HG03025 (cell line): ENCODE measurements around the gene IGF2R.
"Not testable (repeated sequence)": the region's sequence is repeated elsewhere in the genome, so short reads cannot be mapped to it uniquely, and the experiment has no call there.

Experiments used
- ATAC-seq: cut with Tn5 transposase; IDR thresholded peaks from one replicate; pipeline ENCODE4 v1.9.1; 2021; ENCODE audit warnings: mild to moderate bottlenecking, moderate library complexity; ENCODE audit not compliant: unreplicated experiment, low FRiP score

Gene IGF2R, protein sequence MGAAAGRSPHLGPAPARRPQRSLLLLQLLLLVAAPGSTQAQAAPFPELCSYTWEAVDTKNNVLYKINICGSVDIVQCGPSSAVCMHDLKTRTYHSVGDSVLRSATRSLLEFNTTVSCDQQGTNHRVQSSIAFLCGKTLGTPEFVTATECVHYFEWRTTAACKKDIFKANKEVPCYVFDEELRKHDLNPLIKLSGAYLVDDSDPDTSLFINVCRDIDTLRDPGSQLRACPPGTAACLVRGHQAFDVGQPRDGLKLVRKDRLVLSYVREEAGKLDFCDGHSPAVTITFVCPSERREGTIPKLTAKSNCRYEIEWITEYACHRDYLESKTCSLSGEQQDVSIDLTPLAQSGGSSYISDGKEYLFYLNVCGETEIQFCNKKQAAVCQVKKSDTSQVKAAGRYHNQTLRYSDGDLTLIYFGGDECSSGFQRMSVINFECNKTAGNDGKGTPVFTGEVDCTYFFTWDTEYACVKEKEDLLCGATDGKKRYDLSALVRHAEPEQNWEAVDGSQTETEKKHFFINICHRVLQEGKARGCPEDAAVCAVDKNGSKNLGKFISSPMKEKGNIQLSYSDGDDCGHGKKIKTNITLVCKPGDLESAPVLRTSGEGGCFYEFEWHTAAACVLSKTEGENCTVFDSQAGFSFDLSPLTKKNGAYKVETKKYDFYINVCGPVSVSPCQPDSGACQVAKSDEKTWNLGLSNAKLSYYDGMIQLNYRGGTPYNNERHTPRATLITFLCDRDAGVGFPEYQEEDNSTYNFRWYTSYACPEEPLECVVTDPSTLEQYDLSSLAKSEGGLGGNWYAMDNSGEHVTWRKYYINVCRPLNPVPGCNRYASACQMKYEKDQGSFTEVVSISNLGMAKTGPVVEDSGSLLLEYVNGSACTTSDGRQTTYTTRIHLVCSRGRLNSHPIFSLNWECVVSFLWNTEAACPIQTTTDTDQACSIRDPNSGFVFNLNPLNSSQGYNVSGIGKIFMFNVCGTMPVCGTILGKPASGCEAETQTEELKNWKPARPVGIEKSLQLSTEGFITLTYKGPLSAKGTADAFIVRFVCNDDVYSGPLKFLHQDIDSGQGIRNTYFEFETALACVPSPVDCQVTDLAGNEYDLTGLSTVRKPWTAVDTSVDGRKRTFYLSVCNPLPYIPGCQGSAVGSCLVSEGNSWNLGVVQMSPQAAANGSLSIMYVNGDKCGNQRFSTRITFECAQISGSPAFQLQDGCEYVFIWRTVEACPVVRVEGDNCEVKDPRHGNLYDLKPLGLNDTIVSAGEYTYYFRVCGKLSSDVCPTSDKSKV (N-terminal part only)

DNA sequence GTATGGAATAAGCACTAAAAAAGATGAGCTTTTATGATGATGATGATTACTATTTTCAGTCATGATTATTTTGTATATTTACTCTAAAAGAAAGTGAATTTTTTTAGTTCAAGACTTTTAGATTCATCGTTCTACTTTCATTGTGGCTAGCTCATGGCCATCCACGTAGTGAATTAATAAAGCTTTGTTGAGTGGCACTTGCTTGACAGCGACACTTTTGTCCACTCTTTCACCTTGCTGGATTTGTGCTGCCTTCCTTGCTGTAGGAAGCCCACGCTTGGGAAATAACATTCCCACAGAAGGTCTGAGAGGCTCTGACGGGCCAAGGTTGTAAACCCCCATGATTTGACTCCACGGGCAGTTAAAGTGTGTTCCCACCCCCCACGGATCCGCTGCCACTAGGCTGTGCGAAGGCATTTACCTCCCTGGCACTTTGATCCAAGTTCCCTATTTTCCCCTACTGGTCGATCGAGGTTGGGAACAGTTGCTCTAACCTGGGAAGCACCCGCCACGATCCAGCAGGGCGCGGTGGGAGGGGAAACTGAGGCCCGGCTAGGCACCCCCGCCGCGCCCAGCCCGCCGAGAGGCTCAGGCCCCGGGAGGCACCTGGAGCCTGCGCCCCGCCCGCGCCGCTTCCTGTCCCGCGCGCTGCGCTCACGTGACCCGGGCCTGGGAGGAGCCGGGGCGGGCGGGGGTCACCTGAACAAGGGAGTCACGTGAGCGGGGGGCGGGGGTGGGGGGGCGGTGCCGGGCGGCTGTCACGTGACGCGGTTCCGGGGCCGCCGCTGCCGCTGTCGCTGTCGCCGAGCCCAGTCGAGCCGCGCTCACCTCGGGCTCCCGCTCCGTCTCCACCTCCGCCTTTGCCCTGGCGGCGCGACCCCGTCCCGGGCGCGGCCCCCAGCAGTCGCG lies at the start of gene IGF2R:
IGF2R (plus strand) TSS at position 788 of the 909 bp plus-strand sequence. CDS start 165 bp downstream, outside the sequence.
- ATAC-seq, result peak; percentile 77

DNA sequence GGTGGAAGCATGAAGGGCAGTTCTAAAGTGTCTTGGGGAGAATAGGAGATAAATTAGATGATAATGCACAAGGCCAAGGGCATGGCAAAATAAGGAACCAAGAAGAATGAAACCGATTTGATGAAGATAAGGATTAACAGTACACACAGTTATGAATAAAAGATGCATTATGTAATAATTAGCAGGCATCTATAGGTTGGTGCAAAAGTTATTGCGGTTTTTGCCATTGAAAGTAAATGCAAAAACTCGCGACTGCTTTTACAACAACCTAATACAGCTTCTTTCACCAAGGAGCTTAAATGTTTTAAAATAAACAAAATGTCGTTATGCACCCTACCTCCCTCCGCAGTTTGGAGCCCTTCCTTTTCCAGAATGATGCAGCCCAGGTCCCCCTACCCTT lies 49.1 kb upstream of the IGF2R start:
- ATAC-seq, result no peak

DNA sequence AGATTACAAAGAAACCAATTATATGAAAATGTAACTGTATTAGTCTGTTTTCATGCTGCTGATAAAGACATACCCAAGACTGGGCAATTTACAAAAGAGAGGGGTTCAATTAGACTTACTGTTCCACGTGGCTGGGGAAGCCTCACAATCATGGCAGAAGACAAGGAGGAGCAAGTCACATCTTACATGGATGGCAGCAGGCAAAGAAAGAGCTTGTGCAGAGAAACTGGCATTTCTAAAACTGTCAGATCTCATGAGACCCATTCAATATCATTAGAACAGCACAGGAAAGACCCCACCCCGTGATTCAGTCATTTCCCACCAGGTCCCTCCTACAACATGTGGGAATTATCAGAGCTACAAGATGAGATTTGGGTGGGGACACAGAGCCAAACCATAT lies 44.7 kb upstream of the IGF2R start:
- not testable (repeated sequence) for ATAC-seq

DNA sequence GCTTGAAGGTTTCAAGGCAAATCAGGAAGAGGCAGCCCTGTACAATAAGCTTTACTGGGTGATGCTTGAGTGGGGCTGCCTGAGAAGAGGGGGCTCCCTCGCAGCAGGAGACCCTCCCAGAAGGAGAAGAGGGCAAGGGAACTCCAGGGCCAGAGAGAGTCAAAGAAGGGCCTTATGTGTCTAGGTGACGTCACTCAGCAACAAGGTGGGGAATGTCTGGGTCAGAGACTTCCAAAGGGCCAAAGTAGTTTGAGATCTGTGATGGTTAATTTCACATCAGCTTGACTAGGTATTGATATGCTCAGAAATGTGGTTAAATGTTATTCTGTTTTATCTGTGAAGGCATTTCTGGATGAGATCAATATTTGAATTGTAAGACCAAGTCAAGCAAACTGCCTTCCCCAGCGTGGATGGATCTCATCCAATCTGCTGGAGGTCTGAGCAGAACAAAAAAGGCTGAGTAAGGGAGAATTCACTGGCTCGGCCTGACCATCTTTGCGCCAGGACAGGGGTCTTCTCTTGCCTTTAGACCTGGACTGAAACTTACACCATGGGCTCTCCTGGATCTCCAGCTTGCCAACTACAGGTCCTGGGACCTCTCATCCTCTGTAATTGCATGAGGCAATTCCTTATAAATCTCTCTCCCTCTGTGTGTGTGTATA lies 42.2 kb upstream of the IGF2R start:
- no peak for ATAC-seq

DNA sequence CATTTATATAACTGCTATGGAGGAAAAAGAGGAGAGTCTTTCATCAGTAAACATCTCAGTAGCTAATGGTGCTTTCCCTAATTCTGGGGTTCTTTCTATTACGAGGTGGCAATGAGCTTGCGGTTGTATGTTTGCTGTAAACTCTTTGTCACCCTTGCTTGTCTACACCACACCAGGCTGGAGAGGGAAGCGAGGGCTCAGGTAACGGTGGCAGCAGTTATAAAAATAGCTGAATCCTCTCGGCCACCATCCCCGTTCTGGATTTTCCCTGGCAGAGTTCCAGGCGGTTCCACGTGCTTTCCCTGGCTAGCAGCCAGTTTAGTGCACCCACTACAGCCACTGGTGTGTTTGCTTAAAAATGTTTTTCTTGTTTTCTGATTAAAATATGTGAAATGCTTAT lies 39.1 kb upstream of the IGF2R start:
- ATAC-seq, result no peak

DNA sequence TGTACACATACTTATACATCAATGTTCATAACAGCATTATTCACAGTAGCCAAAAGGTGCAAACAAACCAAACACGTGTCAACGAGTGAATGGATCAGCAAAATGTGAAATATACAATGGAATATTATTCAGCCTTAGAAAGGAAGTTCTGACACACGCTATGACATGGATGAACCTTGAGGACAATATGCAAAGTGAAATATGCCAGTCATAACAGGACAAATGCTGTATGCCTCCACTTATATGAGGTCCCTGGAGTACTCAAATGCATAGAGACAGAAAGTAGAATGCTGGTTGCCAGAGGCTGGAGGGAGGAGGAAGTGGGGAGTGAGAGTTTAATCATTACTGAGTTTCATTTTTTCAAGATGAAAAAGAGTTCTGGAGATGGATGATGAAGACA lies 37.8 kb upstream of the IGF2R start:
- peak; percentile 84 for ATAC-seq

DNA sequence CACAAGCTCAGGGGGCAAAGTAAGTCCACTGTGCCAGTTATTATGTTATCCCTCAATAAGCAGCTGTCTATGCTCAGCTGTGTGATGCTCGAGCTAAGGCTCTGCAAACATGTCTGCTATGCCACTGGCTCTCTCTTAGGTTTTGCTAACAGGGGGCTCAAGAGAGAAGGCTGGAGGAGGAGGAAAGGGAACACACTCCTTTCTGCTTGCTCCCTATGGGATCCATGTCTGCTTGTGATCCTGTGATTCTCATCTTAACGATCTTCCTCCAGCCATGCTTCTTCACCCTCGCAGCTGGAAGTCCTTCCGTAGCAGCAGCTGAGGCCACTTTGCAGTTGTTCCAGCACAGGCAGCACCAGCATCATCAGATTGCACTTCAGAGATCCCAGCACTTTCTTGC lies 37.0 kb upstream of the IGF2R start:
- no peak for ATAC-seq

DNA sequence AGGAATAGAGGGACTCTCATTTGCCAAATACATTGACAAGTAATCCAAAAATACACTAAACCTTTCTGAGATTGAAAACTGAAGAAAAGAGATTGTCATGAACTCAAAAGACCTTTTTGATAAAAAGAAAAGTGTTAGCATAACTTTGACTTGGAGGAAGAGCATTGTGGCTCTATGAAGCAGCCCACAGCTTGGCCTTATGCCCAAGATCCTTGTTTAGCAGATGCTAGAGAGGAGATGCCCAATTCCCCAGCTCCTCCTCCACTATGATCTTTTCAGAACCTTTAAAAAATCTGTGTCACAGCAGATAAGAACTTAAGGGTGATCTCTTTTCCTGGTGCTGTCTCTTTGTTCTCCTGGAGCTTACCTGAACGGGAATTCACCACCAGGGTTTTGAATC lies 35.8 kb upstream of the IGF2R start:
- ATAC-seq, result no peak

DNA sequence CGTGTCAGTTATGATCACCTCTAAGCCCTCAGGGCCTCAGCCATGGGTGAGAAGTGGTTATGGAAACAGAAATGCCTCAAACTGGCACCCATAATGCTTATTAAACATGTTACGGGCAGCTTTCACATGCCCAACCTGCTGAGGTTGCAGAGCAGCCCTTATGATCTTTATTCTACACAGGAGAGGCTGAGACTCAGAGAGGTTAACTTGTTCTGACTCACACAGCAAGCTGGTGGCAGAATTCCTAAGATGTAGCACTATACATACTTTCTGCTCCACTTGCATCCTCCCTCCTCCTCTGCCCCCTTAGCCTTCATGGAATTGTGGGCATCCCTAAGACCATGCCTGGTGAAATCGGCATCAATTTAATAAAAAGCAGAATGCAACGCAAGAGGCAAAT lies 34.7 kb upstream of the IGF2R start:
- ATAC-seq, result no peak

DNA sequence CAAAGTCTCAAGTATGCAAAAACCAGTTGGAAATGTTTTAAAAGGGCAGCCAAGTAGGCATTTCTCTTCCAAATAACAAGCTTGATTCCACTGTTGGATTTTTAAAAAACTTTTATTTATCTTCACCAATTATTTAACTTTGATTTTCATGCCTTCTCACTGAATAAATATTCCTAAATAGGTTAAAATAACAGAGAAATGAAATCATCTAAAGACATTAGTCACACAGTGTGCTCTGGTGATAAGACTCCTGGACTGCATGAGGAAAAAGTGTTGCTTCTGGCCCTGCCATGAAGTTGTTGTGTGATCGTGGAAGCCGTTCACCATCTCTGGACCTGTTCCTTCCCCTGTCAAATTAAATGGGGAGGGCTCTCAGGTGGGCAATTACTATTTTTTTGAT lies 33.8 kb upstream of the IGF2R start:
- ATAC-seq, result no peak

DNA sequence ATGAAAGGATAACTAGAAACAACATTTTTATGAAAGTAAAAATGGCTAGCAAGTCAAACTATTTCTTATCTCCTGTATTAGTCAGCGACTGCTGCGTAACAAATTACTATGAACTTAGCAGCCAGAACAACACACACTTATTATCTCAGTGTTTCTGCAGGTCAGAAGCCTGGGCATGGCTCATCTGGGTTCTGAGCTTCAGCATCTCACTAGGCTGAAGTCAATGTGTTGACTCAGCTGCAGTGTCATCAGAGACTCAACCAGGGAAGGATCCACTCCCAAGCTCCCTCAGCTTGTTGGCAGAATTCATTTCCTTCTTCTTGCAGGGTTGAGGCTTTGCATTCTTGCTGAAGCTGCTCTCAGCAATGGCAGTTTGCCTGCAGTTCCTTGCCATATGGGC lies 33.2 kb upstream of the IGF2R start:
- ATAC-seq, result no peak

DNA sequence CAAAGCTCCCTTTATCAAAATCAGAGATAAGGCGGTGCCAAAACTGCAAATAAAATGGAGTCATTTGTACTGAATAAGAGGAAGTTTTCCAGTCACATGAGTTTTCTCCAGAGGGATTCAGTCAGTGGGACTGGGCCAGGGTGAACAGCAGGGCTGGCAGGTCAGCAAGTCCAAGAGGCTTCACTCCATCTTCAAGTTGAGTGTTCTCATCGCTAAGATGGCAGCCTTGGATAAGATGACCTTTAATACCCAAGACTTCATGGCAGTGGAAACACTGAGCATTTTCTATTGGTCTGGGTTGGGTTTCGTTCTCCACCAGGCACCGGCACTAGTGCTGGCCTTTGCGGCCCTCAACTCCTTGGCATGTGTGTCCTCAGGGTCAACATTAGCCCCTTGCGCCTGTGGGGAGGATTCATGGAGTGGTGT lies 29.3 kb upstream of the IGF2R start:
- ATAC-seq, result no peak

DNA sequence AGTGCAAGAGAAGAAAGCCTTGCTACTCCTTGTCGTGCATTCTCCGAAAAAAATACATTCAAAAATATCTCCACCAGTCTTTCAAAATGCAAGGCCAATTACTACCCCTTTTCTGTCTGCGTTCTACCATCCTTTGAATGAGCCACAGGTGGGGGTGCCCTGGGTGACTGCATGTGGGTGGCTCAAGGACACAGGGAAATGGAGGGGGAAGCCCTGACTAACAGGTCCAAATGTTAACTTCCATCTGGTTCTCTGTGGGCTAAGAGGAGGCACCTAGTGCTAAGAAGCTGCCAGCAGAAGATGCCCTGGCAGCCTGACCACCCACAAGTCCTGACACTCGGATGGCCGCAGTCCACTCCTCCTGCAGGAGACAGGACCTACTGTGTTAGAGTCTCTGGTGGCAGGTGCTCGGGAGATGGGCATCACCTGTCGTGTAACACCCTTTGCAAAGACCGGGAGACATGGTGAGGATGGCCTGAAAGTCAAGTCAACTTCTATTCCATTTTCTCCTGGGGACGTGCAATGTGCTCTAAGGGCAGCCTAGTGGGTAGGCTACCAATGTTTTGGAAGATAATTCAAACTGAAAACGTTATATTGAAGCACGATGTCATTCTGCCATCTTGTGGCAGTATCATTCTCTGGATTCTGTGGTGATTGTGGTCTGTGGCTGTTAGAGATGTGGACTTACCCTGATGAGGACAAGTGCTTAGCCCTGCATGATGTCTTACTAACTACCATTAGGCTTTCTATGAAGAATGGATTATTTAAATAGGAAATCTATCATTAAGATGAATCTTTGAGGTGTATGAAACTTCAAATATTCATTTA lies 27.4 kb upstream of the IGF2R start:
- ATAC-seq, result peak; percentile 55

DNA sequence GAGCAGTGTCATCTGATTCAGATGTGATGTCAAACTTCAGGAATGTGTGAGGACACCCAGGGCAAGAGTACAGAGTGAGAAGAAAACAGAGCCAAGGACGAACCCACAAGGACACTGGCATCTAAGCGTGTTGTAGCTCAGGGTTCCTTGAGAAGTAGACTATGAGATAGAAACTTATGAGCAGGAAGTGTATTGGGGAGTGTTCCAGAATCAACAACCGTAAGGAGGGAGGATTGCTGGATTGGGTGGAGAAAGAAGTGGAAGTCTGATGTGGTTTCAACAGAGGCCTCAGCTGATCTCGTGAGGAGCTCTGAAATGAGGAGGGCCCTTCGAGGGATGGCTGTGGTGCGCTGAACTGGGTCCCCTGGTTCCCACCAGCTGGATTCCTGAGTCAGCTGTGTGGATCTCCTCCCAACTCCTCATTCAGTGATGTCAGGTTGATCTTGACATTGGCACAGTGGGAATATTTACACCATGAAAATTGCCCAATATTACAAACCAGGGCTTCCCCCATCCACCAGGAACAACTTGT lies 25.7 kb upstream of the IGF2R start:
- ATAC-seq, result no peak

DNA sequence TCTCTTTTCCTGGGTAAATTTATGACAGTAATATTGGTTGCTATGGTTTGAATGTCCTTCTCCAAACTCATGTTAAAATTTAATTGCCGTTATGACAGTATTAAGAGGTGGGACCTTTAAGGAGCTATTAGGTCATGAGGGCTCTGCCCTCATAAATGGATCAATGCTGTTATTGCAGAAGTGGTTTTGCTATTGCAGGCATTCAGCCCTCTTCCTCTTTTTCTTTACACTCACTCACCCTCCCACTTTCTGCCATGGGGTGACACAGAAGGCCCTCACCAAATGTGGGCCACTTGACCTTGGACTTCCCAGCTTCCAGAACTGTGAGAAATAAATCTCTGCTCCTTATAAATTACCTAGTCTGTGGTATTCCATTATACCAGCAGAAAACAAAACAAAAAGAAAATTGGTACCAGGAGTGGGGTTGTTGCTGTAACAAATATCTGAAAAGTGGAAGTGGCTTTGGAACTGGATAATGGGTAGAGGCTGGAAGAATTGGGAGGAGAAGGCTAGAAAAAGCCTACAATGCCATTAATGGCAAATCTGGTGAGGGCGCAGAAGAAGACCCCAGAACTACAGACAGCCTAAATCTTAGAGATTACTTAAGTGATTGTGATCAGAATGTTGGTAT lies 24.8 kb upstream of the IGF2R start:
- no peak for ATAC-seq

DNA sequence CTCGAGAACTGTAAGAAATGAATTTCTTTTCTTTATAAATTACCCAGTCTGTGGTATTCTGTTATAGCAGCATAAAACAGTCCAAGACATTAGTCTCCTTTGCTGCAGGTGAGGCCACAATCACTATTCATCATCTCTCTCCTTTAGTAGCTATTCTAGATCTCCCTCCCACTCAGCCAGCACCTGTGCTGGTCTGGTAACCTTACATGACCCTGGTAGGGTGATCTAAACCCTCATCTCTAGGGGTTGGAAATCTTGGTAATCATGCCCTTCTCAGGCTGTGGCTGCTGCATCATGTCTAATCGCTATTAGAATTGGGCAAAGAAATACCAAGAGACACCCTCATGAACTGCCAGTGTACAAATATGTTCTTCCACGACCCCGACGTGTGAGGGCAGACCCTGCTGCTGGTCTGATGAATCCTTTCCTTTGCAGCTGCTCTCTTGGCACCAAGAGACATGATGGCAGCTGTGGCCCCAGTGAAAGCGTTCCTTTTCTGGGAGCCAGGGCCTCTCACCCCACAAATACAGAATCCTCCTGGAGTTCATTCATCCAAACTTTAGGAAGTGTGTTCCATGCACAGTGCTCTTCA lies 23.0 kb upstream of the IGF2R start:
- no peak for ATAC-seq

DNA sequence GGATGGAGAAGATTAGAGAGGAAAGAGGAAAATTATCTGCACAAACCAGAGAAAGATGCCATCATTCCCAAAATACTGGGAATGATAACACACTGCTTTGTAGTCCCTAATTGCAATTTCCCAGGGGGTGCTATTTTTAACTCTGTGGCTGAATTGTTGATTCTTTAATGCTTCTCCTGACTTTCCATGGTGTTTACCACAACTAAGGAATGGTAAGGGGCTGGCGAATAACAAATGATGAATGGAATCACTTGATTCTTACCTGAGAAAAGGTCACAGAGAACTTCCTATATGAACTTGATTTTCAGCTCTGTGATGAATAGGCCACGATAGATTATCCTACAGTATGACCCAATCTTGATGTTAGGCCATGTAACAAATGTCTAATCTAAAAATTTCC lies 22.0 kb upstream of the IGF2R start:
- no peak for ATAC-seq
